GM19023 (cell line): ENCODE data around the gene BEND3.
"Not testable (repeated sequence)": the region's sequence is repeated elsewhere in the genome, so short reads cannot be mapped to it uniquely, and the experiment has no call there.

Experiments
- ATAC-seq: cut with Tn5 transposase; IDR thresholded peaks from one replicate; pipeline ENCODE4 v1.9.1; 2021; ENCODE audit warnings: mild to moderate bottlenecking, moderate library complexity; ENCODE audit not compliant: unreplicated experiment

BEND3 gene

DNA sequence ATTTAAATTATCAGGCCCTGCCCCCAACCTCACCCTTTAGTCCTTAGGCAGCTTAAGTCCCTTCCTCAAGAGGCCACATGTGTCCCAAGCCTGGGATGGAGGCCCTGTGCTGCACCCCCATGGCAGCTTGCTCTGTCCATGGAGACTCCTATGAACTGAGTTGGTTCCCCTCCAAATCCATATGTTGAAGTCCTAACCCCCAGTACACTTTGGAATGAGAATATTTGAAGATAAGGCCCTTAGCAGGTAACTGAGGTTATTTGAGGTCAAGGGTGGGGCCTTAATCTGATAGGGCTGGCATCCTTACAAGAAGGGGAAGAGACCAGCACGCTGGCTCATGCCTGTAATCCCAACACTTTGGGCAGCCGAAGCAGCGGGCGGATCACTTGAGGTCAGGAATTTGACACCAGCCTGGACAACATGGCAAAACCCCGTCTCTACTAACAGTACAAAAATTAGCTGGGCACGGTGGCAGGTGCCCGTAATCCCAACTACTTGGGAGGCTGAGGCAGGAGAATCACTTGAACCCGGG, 6.7 kb upstream of the BEND3 start:
- no peak for ATAC-seq

DNA sequence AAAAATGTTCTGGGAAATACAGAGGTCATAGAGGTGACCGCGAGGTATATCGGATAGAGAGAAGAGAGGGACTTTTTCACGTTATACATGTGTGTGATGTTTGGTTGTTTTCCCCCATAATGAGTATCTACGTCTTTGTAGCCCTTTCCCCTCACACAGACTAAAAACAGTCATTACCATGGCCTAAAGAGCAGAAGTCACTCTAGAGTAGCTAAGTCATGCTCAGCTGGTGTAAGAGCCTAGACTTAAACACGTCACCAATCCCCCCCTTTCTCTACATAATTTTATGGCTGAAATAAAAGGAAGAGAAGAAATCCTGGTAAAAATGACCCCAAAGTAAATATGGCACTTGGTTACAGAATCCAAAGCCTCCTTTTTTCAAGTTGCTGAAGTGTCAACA, 6.0 kb upstream of the BEND3 start:
- no peak for ATAC-seq

DNA sequence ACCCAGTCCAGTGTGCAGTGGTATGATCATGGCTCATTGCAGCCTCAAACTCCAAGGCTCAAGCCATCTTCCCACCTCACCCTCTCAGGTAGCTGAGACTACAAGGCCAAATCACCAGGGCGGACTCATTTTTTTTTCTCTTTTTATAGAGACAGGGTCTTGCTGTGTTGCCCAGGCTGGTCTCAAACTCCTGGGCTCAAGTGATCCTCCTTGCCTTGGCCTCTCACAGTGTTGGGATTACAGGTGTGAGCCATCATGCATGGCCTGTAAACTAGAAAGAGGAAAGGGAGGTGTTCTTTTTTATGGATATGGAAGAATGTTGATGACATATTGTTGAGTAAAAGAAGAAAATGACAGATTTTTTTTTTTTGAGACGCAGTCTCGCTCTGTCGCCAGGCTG, 5.1 kb upstream of the BEND3 start:
- no peak for ATAC-seq

DNA sequence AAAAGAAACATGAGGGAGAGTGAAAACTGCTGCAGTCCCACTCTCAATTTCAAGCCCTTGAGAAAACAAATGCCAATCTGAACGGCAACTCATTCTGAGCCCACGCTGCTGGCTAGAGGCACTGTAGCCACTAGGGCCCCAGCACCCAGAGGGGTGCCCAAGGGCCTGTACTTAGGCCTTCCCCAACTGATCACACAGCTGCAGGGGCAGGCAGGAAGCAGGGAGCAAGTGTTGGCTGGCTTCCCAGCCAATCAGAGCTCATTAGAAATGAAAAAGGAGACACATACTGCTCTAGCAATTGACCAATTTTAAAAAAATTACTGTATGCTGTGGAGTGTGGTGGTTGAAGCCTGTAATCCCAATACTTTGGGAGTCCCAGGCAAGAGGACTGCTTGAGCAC, 3.7 kb upstream of the BEND3 start:
- no peak for ATAC-seq

DNA sequence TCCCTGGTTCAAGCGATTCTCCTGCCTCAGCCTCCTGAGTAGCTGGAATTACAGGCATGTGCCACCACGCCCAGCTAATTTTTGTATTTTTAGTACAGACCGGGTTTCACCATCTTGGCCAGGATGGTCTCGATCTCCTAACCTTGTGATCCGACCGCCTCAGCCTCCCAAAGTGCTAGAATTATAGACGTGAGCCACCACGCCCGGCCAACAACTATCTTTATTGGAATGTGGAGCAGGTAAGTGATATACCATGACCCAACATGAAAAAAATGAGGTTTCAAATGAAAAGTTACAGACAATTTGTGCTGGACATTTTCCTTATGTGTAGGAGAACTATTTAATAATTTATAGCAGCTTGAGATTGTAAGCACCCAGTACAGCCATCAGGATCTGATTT, 3.2 kb upstream of the BEND3 start:
- ATAC-seq, result not testable (repeated sequence)

DNA sequence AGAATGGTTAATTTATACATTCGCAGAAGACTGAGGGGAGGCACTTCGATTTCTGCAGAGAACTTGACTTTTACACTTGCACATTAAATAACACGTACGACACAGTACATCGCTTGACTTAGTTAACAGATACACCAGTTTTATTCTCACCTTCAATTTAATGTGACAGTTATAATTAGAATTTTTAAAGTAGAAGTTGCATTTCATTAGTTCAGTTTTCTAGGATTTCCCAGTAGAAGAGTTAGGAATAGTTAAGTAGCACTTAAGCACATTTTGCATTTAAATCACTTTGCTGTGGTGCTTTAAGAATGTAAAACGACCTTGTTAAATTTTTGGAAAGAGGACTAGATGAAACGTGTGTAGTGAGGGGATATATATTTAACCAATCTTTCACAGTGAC, 1.6 kb upstream of the BEND3 start:
- ATAC-seq, result no peak

DNA sequence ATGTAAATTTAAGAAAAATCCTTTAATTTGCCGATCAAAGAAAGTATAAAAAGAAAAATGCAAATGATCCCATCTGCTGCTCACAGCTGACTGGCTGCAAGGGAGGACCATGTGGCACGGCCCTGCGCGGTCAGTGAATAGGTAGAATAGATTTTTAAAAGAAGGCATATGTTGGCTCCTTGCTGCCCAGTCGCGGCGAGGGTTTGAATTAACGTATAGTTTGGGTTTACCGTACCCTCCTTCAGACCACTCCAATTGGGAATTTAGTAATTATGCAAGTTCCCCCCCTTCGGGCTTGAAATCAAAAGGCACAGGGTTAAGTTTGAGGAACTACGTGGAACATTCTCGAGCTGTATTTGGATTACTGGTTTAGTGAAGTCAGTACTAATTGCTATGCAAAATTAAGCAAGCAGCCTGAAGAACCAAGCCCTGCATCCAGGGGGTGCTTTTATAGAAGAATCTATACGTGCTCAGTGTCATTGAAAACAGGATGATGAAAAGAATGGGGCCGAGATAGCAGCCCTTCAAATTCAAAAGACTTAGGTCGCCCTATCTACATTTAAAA, 1.1 kb upstream of the BEND3 start:
- ATAC-seq, result no peak

DNA sequence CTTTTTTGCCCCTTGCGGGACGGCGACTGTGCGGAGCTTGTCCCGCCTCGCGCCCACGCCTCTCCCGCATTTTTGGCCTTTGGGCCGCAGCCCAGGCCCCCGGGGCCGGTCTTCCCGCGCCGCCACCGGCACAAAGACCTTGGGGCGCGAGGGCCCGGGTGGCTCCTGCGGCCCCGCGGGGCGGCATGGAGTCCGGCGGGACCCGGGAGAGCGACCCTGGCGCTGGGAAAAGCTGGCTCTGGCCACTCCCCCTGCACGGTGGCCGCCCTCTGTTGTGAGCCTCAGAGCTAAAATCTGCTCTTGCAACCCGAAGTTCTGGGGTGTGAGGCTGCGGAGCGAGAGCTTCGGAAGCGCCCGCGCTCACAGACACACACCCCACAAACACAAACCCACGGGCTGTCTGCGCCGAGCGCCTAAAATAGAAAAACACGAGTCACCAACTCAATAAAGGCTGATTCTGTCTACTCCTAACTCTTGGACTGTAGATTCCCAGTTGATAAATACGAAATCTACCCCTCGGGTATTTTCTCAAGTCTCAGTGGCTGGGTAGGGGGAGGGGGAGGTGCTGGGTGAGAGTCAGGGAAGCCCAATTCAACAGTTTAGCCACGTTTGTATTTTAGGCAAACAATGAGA, 496 bp upstream of the BEND3 start:
- ATAC-seq, result no peak

DNA sequence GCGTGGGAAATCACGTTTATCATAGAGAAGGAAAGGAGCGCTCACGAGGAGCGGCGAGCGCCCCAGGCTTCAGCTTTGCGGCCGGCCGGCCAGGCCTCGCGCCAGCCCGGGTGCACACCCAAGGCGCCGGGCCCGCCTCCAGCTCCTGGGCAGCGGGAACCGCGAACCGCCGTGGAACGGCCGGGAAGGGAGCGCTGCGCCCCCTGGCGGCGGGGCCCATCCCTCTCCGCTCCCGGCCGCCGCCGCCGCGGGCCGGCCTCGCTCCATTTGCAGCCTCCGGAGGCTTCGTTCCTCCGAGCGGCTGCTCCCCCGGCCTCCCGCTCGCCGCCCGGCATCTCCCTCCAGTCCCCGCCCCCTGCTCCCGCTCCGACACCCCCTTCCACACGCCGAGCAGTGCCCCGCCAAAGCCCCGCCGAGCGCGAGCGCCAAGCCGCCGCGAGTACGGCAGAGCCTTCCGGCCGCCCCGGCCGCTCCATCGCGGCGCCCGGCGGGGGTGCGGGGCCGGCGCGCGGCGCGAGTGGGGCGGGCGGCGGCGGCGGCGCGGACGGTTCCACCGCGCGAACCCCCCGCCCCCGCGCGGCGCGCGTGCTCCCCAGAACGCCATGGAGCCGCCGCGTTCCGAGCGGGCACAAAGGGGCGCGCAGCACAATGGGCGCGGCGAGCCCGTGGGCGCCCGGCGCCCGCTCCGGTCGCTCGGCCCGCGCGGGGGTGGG, 946 bp downstream of the BEND3 start:
- peak; percentile 75 for ATAC-seq

DNA sequence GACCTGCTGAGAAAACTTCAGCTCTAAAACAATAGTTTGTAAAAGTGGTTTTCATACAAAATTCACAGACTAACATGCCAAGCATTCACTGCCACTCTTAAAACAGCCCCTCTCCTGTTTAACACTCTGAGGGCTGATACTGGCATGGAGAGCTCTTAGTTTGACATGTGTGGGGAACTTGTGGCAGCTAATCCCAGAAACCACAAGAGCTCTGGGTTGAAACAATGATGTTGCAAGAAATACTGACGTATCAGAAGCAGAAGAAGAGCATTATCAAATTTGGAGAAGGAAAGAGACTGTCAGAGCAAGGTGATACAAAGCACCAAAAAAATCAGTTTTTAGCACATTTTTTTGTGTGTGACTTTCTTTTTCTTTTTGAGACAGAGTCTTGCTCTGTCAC, 5.1 kb downstream of the BEND3 start:
- ATAC-seq, result no peak

DNA sequence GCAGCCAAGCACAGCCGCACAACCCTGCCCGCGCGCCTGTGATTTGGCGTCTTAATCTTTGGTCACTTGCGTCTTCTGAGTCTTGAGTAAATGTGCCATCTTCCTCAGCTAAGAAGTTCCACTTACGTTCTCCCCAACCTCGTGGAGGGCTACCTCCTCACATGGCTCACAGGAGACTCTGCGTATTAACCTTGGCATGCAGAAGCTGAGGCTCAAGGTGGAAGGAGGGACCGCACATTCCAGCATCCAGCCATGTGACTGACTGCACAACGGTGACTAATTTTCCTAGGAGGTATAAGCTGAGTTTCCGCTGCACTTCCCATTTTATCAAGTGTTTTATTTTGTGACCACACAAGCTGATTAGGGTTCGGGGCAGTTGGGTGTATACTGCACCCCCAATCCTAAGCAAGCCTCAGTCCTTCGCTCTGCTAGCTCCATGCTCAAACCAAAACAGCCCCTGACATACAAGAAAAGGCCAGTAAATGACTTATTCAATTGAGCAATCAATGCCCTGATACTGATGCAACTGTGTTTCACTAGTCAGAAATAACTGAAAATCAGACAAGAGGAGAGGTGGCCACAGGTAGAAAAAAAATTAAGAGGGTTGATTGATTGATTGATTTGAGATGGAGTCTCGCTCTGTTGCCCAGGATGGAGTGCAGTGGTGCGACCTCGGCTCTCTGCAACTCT, 7.0 kb downstream of the BEND3 start:
- no peak for ATAC-seq

DNA sequence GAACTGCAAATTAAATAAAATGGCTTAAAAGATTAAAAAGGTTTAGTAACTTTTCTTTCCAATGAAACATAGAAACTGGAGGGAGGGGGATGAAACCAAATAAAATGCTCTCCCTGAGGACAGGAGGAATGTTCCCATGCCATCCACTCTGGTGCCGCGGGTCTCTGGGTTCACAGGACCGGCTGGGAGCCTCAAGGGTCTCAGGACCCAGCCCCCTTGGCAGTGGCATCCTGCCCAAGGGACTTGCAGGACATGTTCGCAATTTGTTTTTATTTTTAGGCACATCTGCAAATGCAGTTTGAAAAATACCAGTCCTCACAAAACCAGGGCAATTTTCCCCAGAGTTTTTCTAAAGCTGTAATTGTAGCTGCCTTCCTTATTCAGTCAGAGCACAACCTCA, 7.5 kb downstream of the BEND3 start:
- ATAC-seq, result no peak

DNA sequence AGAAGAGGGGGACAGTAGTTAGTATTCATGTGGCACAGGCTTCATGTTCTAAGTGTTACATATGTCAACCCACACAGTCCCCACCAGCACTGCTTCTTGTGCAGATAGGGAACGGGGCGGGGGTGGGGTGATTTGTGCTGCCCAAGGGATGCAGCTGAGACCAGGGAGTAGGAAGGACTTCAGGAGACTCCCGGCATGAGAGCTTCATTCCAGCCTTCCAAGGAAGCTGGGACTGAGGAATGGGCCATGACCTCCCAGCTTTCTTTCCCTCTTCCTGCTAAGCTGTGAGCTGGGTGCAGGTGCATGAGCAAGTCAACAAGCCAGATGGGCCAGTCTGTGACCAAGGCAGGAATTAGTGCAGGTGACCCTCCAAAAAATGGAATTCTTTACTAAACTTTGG, 9.2 kb downstream of the BEND3 start:
- ATAC-seq, result no peak

DNA sequence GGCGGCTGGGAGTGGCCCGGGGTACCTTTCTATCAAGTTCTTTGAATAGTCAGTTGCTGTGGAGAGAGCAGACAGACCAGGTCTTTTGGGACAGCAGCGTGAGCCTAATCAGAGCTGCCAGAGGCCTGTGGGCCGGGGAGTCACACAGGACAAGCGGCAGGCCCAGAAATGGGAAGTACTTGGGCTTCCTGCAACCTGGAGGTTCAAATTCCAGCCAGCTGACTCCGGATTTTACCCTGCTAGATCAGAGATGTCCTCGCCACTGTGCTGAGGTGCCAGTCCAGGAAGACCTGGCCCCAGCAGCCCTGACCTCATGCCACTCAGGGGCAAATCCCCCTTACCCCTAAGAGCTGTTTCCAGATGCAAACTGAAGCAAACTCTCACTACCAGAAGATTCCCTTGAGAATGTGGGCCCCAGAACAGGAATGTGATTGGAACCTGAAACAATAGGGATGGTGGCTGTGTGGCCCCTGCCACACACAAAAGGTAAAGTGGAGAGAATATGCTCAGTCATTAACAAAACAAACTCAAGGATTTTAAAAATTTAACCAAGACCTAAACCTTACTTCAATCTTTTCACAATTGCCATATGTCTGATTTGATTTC, 9.7 kb downstream of the BEND3 start:
- ATAC-seq, result no peak

DNA sequence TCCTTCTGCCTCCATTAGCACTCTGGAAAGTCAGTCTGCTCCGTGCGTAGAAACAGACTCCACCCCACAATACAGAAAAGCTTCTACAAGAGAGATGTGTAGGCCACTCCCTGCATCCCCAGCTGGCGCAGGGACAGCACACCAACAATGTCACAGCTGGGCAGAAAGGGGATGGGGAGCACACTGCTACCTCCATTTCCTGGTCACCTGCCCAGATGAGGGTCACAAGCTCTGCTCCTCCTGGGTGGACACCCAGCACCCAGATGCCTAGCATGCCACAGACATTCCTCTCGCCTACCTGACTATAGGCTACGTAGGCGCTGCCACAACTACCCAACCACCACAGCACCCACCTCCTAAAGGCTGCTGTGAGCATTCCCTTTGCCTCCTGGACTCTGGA, 12.2 kb downstream of the BEND3 start:
- ATAC-seq, result no peak

DNA sequence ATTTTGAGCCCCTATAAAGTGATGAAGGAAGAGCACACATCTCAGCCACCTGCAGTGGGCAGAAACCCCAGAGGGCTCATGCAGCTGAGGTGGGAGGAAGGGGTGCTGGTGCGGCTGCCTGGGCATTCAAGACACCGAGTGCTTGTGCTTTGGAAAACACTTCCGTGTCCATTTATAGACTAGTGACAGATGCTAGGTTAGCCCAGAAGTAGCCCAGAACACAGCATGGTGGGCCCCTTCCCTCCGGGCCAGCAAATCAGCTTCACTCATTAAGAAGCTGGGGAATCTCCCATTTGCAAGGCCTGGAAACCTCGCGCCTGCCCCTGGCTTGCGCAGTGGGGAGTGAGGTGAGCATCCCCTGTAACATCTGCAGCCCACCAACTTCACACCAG, 12.9 kb downstream of the BEND3 start:
- no peak for ATAC-seq

DNA sequence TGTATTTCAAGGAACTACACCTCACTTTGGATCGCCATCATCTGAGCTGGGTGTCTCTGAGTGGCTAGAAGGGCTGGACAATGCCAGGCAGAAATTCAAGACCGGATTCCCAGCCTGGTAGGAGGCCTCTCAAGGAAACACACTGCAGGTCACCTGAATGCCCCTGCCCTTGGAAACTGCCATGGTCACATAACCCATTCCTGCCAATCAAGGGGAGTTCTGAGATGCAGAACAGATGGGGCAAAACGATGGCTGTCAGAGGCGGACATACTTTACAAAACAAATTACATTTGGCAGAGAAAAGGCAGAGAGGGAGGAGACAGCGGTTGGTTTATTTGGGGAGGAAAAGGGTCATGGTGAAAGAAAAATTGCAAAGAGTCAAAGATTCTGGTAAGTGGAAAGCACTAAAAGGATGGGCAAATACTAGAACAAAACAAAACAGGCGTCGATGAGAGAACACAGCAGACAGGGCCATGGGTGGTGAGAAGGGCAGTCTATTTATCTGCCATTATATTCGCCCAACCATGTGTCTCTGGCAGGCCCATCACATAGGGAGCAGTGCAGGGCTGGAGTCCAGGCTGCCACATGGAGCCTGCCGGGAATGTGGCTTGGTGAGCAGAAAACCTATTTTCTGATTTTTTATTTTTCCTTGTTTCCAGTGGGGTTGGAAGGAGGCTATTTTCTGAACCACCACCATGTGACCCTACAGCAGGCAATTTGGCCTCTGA, 13.5 kb downstream of the BEND3 start:
- ATAC-seq, result no peak

DNA sequence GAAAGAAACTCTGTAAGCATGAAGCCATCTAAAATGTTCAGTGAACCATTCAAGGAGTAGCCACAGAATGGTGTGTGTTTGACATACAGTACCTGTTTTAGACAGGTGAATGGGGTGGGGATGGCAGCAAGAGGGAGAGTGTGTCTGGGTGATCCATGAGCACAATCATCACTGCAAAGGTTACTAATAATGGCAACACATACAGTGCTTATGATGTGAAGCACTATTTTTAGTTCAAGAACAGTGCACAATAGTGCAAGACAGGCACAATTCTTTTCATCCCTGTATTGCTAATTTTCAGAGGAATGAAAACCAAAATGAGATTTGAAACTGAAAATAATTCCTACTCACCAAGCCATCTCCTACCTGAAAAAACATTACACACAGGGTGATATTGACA, 14.1 kb downstream of the BEND3 start:
- ATAC-seq, result no peak

DNA sequence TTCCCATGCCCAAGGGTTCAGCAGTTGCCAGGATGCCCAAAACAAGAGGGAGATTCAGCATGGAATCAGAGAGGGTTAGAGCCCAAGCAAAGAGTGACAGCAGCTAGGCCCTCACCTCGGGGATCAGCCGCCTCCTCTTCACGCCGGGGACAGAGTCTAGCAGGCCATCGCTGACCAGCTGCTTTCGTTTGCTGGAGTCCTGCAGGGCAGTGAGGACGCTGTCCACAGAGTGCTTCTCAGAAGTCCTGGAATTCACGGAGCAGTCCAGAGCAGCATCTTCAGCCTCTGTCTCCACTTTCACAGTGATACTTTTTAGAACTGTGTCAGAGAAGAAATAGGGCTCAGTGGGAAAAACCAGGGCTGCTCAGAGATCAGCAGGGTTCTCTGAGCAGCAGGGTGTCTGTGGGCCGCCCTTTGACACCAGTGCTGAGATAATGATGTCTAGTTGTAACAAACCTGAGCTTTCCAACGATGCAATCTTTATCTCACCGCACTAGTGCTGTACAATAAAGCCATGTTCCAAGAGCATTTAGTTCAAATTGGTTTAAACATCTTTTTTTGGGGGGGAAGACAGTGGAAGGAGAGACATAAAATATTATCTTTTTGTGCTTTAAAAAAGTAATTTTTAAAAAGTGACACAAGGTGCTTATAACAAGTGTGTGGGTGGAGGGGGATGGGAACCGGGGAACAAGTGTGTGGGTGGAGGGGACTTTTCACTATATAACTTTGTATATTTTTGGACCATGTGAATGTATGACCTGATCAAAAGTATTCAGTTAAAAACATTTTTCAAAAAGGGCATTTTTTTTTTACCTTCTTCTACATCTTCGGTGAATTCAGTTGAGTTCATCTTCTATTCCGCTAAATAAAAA, 16.6 kb downstream of the BEND3 start:
- ATAC-seq, result no peak

DNA sequence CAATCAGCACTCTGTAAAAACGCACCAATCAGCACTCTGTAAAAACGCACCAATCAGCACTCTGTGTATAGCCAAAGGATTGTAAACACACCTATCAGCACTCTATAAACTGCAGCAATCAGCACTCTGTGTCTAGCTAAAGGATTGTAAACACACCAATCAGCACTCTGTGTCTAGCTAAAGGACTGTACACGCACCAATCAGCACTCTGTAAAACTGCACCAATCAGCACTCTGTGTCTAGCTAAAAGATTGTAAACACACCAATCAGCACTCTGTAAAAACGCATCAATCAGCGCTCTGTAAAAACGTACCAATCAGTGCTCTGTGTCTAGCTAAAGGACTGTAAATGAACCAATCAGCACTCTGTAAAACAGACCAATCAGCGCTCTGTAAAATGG, 30.9 kb downstream of the BEND3 start:
- ATAC-seq, result not testable (repeated sequence)
